Activated CD8-positive, alpha-beta memory T cell treated with anti-CD3 and anti-CD28 coated beads for 1 hour (primary cell): ENCODE results near the gene PRKAG2.

Experiments used
- DNase-seq, 2 donors: peaks; one replicate each; pipeline ENCODE4 v3.0.0-alpha.2; 2020; ENCODE audit warnings: low read depth in 1 of 2; ENCODE audit errors: extremely low read depth in 1 of 2

Gene PRKAG2

GRCh38 chr7:151732292-151732691, 144.6 kb downstream of the PRKAG2 start:
- no peak for DNase-seq

DNA sequence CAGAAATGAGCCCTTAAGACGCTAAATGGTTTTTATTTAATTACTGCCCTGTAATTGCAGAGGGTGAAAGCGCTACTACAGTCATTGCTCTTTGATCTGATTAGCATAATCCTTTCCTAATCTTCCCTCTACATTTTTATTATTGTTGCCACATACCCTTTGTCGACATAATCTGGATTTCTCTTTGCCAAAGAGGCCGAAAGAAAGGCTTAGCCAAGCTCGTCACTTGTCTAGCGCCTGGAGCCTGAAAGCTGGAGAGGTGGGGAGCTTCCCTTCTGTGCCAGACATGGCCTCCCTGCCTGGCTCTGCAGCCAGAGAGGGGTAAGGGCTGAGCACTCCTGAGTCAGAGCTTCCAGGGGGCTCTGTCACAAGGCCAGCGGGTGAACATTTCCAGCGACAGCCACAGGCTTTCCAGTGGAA, 145.9 kb downstream of the PRKAG2 start:
- DNase-seq = no peak

- DNase-seq = no peak
Observed at GRCh38 chr7:151730591-151730990, 146.3 kb downstream of the PRKAG2 start.

GRCh38 chr7:151729521-151729921, 147.4 kb downstream of the PRKAG2 start:
- DNase-seq = no peak

DNA sequence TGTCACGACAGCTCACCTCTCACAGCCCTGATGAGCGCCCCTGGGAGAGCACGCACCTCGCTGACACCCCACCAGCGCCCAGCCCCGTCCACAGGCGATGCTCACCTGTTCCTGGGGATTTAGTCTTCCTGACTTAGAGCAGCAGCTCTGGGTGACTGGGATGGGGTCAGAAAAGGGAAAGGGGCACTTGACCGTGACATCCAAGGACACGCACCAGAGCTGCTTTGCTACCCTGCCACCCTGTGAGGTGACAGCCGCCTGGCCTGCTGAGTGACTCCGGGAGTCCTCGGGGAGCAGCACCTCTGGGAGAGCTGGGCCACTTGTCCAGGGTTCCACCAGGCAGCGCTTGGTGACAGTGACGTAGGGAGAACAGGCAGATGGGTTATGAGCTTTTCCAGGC, 148.2 kb downstream of the PRKAG2 start:
- no peak for DNase-seq

- no peak for DNase-seq
Observed at GRCh38 chr7:151728286-151728660, 148.6 kb downstream of the PRKAG2 start.

DNA sequence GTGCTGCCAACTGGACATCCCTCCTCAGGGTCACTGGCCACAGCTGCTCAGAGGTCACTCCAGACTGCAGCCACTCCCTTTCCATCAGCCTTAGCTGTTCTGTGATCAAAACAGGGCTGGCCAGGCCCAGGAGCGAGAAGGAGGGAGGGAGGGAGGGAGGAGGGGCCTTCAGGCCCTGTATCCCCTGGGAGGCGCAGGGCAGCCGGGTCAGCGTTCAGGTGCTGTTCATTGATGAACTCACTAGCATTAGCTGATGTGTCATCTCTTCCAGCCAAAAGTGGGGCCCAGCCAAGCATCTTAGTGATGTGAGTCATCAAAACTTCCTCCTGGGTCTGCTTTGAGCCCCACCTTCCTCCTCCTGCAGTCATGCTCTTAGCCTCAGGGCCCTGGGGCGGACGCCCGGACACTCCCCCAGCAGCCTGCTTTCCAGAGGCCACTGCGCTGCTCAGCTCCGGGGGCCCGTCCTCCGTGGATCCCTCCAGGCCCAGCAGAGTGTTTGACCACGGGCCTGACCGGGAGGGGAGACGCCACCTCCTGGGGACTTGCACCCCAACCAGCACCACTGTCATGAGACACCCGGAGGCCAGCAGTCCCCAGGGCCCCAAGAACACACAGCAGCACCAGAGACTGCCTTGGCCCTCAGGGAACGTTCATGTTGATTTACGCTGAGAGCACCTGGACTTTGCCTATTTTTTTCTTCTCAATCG, 149.2 kb downstream of the PRKAG2 start:
- peak in 1 of 2 donors; percentile 15 for DNase-seq

DNA sequence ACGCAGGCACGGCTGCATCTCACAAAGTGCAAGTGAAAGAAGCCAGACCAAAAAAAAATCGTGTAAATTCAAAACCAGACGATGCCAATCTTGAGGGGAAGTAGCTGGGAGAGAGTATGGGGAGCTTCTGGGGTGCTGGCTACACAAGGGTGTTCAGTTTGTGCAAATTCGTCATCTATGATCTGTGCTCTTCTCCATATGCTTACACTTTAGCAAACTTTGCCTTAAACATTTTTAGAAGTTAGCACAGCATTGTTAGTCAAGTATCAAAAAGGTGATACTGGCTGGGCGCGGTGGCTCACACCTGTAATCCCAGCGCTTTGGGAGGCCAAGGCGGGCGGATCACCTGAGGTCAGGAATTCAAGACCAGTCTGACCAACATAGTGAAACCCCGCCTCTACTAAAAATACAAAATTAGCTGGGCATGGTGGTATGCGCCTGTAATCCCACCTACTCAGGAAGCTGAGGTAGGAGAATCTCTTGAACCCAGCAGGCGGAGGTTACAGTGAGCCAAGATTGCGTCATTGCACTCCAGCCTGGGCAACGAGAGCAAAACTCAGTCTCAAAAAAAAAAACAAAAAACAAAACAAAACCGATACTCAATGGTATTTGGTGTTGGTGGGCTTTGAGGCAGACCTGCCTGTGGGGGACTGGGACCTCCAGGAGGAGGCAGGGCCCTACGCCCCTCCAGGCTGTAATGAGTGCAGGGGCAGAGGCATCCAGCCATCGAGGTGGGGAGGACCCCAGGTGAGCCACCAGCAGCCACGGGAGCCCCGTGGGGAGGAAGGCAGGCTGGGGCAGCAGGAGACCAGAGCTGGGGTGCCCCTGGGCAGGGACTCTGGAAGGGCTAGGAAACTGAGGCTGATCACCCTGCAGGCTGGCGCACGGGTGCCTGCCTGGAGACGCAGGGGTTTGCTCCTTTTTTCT, 150.0 kb downstream of the PRKAG2 start:
- no peak for DNase-seq

DNA sequence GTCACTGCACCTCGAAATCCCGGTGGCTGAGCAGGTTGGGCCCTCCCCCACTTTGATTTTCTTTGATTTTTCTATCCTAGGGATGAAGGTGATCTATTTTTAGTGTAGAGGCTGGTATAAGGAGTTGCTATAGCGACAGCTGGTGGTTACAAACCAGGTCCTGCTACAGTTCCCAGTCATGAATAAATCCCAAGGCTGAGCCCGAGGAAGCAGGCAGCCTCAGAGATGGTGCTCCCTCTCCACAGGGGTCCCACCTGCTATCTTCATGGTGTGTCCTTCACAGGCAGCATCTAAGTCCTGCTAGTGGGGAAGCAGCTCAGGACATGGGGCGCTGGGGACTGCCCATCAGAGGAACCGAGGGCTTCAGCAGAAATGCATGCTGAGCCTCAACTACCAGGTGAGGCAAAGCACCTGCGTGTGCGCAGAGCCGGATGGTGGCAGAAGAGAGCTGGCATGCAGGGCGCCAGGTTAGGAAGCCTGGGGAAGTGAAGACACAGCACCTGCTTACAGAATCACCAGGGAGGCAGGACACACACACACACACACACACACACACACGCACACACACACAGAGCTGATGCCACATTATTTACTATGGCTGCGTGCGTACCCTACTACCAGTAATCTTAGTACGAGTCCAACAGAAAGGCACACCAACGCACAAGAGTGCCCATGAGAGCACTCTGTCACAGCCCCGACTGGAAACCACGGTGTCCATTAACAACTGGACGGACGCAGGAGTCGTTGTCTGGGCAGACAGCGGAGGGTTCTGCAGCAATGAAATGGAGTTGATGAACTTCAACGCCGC, 150.9 kb downstream of the PRKAG2 start:
- no peak for DNase-seq

GRCh38 chr7:151724920-151725584, 151.9 kb downstream of the PRKAG2 start:
- DNase-seq = no peak

GRCh38 chr7:151724250-151724915, 152.5 kb downstream of the PRKAG2 start:
- no peak for DNase-seq

- DNase-seq = no peak
Observed at GRCh38 chr7:151723321-151723720, 153.6 kb downstream of the PRKAG2 start.

DNA sequence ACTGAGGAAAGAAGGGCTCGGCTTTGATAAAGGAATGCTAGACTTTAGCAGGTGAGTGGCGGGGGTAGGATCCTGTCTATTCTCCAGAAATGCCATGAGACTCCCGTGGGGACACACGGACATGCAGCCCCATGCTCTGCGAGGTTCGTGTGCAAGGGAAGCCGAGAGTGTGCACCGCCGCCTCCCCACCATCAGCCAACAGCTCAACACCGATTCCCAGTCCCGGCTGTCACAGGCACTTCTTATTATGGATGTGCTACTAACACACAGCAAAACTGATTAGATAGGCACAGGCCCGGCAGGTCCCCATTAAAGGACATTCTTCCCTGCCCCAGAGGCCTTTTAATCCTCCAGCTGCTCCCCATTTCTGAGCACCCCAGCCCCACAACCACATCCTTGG, 154.4 kb downstream of the PRKAG2 start:
- no peak for DNase-seq

DNA sequence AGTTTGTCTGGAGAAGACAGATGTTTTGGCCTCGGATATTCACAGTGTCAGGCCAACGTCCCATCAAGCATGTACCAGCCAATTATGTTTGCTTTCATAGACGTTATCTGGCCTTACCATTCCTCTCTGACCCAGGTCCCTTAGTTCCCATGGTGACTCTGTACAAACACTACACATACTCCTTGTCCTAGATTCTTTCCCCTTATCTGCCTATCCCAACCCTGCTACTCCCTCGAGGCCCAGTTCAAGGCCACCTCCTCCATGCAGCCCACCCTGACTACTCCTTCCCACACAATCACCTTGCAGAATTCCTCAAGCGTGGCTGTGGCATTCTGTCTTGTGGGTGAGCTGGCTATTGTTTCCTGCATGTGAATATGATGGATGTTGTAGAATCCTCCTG, 155.2 kb downstream of the PRKAG2 start:
- no peak for DNase-seq

GRCh38 chr7:151721236-151721635, 155.7 kb downstream of the PRKAG2 start:
- no peak for DNase-seq

DNA sequence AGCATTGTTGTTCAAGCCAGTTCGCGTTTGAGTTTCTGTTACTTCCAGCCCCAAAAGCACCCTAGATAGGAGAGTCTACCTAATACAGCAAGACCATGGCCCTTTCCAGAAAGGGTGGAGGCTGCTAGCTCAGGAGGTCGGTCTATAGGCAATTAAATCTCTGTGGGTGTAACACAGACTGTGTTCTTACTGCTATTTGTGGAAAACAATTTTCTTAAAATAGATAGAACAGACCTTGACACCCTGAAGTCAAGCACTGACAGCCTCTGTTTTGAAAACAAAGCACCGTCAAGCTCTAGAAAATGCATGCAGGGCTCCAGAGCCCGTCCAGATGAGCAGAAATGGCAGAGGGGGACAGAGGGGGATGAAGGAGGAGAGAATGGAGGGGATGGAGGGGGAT, 156.6 kb downstream of the PRKAG2 start:
- DNase-seq = no peak

GRCh38 chr7:151719897-151720242, 157.0 kb downstream of the PRKAG2 start:
- no peak for DNase-seq

DNA sequence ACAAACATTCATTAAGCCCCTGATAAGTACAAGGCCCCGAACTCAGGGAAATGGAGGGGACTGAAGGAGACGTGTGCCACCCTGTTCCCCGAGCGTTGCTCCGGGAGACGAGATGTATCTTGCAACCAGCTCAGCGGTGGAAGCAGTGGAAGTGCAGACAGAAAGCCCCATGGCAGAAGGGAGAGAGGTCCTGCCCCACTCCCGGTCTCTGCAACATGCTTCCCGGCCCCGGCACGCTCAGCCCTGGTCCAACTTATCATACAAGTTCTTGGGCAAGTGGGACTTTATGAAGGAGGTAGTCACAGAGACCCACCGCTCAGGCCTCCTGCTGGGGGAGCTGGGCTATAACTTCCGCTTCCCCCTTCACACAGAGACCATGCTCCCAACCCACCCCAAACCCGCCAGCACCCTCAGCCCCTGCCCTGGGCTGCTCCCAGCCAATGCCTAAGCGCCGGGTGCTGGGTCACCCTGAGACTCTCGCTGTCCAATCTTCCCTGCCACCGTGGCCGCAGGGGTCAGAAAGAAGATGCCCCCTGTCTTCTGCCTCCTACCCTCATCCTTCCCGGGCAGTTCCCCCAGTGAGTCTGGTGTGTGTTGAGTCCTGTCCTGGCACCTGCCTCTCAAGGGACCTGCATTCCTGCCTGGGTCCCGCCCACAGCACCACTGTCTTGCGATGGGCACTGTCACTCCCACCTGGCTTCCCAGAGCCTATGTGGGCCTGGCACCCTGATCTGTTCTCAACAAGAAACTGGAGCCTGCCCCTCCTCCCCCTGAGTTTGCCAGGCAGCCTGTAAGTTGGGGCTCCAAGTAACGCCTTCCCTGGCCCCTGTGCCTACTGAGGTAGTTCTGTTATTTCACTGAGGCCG, 157.7 kb downstream of the PRKAG2 start:
- DNase-seq = no peak

- no peak for DNase-seq
Observed at GRCh38 chr7:151717918-151718317, 159.0 kb downstream of the PRKAG2 start.
